Mucosa of stomach (tissue), 1 donor: Measurements from ENCODE around the gene GPC6.
"Not testable (repeated sequence)": the region's sequence is repeated elsewhere in the genome, so short reads cannot be mapped to it uniquely, and the experiment has no call there.

Experiments
- H3K27me3 ChIP-seq: one replicate; pipeline ENCODE4 v1.7.0; 2013; ENCODE audit warnings: mild to moderate bottlenecking, low read length; ENCODE audit not compliant: control insufficient read depth, insufficient read depth
- H3K36me3 ChIP-seq: one replicate; pipeline ENCODE4 v1.7.0; 2013; ENCODE audit warnings: low read length; ENCODE audit not compliant: control insufficient read depth, insufficient read depth
- H3K4me1 ChIP-seq: one replicate; pipeline ENCODE4 v1.7.0; 2013; ENCODE audit warnings: mild to moderate bottlenecking, low read length; ENCODE audit not compliant: control insufficient read depth, insufficient read depth
- H3K4me3 ChIP-seq: one replicate; pipeline ENCODE4 v1.7.0; 2013; ENCODE audit warnings: low read length
- H3K9ac ChIP-seq: one replicate; pipeline ENCODE4 v1.7.0; 2013; ENCODE audit warnings: mild to moderate bottlenecking, low read length, moderate library complexity
- H3K9me3 ChIP-seq: one replicate; pipeline ENCODE4 v1.7.0; 2013; ENCODE audit warnings: mild to moderate bottlenecking, low read length, moderate library complexity; ENCODE audit not compliant: control insufficient read depth
- donor health status: Pancreatic carcinoma.

GPC6 gene

GRCh38 chr13:94330552-94331071 lies 1104.0 kb downstream of the GPC6 start:
- Histone ChIP-seq H3K4me3 (no peak overlapping the region), H3K36me3 (no peaks in the 10 kb centered on the region), H3K9ac (no peak overlapping the region), H3K4me1 (no peaks in the 10 kb centered on the region), H3K27me3 (no peaks in the 10 kb centered on the region), H3K9me3 (no peaks in the 10 kb centered on the region)

GRCh38 chr13:94331281-94331680 lies 1104.7 kb downstream of the GPC6 start:
- H3K9me3 ChIP-seq, result no peaks in the 10 kb centered on the region
- H3K4me3 ChIP-seq, result no peak overlapping the region
- no peaks in the 10 kb centered on the region for H3K36me3 ChIP-seq
- no peaks in the 10 kb centered on the region for H3K4me1 ChIP-seq
- no peaks in the 10 kb centered on the region for H3K27me3 ChIP-seq
- H3K9ac ChIP-seq, result no peak overlapping the region

GRCh38 chr13:94332359-94333096 lies 1105.9 kb downstream of the GPC6 start:
- Histone ChIP-seq H3K4me1 (no peaks in the 10 kb centered on the region), H3K27me3 (no peaks in the 10 kb centered on the region), H3K4me3 (no peak overlapping the region), H3K36me3 (no peaks in the 10 kb centered on the region), H3K9me3 (no peaks in the 10 kb centered on the region), H3K9ac (no peak overlapping the region)

GRCh38 chr13:94333131-94333820 lies 1106.7 kb downstream of the GPC6 start:
- no peaks in the 10 kb centered on the region for H3K27me3 ChIP-seq
- H3K36me3 ChIP-seq, result no peaks in the 10 kb centered on the region
- no peak overlapping the region for H3K9ac ChIP-seq
- H3K4me3 ChIP-seq, result no peak overlapping the region
- H3K4me1 ChIP-seq, result no peaks in the 10 kb centered on the region
- H3K9me3 ChIP-seq, result no peaks in the 10 kb centered on the region

- Histone ChIP-seq H3K4me1 (no peaks in the 10 kb centered on the region), H3K27me3 (no peaks in the 10 kb centered on the region), H3K9ac (no peak overlapping the region), H3K9me3 (no peaks in the 10 kb centered on the region), H3K36me3 (no peaks in the 10 kb centered on the region), H3K4me3 (no peak overlapping the region)
Measured at GRCh38 chr13:94335761-94336526, 1109.3 kb downstream of the GPC6 start.

GRCh38 chr13:94339116-94339687 lies 1112.6 kb downstream of the GPC6 start:
- no peaks in the 10 kb centered on the region for H3K4me1 ChIP-seq
- H3K27me3 ChIP-seq, result no peaks in the 10 kb centered on the region
- no peak overlapping the region for H3K9ac ChIP-seq
- H3K4me3 ChIP-seq, result no peak overlapping the region
- no peaks in the 10 kb centered on the region for H3K9me3 ChIP-seq
- H3K36me3 ChIP-seq, result no peaks in the 10 kb centered on the region

GRCh38 chr13:94342436-94343242 lies 1116.0 kb downstream of the GPC6 start:
- Histone ChIP-seq H3K36me3 (no peaks in the 10 kb centered on the region), H3K27me3 (no peaks in the 10 kb centered on the region), H3K4me3 (no peak overlapping the region), H3K9me3 (no peaks in the 10 kb centered on the region), H3K4me1 (no peaks in the 10 kb centered on the region), H3K9ac (no peak overlapping the region)

GRCh38 chr13:94343243-94343585 lies 1116.6 kb downstream of the GPC6 start:
- Histone ChIP-seq H3K27me3 (no peaks in the 10 kb centered on the region), H3K4me3 (no peak overlapping the region), H3K4me1 (no peaks in the 10 kb centered on the region), H3K9me3 (no peaks in the 10 kb centered on the region), H3K36me3 (no peaks in the 10 kb centered on the region), H3K9ac (no peak overlapping the region)

GRCh38 chr13:94343687-94344086 lies 1117.1 kb downstream of the GPC6 start:
- H3K4me3 ChIP-seq, result not testable (repeated sequence)

GRCh38 chr13:94344126-94344818 lies 1117.7 kb downstream of the GPC6 start:
- no peak overlapping the region for H3K4me3 ChIP-seq
- no peak overlapping the region for H3K9ac ChIP-seq
- H3K27me3 ChIP-seq, result no peaks in the 10 kb centered on the region
- H3K36me3 ChIP-seq, result no peaks in the 10 kb centered on the region
- H3K9me3 ChIP-seq, result no peaks in the 10 kb centered on the region
- no peaks in the 10 kb centered on the region for H3K4me1 ChIP-seq

More at GRCh38 chr13:94343687-94344086, 1117.1 kb downstream of the GPC6 start:
- H3K4me1 ChIP-seq, H3K9me3 ChIP-seq, H3K9ac ChIP-seq, H3K27me3 ChIP-seq, H3K36me3 ChIP-seq: not testable (repeated sequence)
